Fibroblast of the conjunctiva (primary cell): ENCODE data around the gene FAM3C.

Experiments used
- DNase-seq: peaks from one replicate; pipeline ENCODE4 v3.0.0-alpha.2; 2010; ENCODE audit warnings: low read depth

The FAM3C gene

DNA sequence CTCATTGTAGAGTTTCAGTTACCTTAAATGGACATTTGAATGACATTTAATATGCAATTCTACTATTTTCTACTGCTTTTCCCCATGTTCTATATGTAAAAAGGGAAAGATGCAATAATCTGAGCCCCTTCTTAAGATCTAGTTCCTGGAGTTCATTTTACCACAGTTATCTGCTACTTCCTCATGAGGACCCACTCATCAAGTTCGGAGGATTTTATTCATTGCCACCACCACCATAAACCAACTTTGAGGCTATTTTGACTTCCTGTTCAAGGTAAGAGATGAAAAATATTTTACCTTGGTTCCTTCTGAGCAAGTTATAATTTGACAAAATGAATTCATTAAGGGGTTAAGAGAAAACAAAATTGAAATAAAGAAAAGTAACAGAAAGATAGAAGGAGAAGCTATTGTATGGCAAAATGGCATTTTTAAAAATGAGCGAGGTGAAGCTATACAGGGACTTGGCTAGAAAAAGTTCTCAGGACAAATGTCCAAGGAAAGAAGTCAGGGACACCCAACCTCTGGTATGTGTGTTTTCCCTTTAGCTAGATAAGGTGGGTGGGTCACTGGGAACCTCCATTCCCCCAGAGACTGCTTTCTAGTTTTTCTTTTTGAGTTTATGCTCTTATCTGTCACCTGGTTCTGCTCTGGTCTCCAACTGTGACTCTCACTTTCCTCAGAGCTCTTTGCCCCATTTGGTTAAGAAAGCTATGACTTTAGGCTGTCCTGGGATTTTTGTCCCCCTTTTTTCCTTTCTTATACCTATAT lies 14.9 kb upstream of the FAM3C start:
- no peak for DNase-seq

GRCh38 chr7:121406944-121407343 lies 10.8 kb upstream of the FAM3C start:
- no peak for DNase-seq

GRCh38 chr7:121406461-121406860 lies 10.4 kb upstream of the FAM3C start:
- DNase-seq: no peak

DNA sequence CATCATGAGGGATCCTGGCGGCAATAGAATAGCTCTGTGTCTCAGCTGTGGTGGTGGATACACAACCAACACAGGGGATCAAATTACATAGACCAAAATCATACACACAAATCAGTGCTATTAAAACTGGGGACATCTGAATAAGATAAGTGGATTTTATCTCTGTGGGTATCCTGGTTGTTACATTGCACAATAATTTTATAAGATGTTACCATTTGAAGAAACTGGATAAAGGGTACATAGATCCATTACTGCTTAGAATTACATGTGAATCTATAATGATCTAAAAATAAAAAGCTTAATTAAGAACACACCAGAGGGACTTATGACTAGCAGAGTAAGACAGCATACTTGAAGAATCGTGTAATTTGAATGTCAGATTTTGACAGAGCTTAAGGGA lies 8.2 kb upstream of the FAM3C start:
- no peak for DNase-seq

- no peak for DNase-seq
These were observed 6.6 kb upstream of the FAM3C start for GRCh38 chr7:121402701-121403100.

DNA sequence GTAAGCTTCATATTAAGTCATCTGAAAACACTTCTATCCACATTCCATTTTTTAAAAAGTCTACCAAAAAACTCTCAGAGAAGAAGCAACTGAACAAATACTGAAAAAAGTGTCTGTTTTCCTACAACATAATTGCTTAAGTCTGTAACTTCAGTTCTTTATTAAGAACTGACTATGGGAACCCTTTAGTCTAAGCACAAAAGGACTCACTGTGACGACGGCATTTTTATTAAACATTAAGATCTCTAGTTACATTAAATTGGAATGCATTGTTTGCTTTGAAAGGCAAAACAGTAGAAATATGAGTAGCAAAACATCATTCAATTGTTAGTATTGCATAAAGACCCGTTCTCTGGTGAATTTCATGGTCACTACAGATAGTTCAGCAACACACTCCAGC lies 5.8 kb upstream of the FAM3C start:
- DNase-seq: no peak

DNA sequence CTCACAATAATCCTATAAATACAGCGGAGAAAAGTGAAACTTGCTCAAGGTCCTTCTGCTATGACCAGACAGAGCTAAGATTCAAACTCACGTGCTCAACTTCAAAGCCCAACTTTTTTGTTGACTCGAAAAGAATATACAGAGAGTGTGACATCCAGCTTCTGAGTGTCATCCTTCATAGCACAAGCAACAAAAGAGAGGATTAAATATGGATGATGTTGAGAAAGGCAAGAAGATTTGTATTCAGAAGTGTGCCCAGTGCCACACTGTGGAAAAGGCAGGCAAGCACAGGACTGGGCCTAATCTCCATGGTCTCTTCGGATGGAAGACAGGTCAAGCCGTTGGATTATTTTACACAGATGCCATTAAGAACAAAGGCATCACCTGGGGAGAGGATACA lies 2.1 kb upstream of the FAM3C start:
- no peak for DNase-seq

DNA sequence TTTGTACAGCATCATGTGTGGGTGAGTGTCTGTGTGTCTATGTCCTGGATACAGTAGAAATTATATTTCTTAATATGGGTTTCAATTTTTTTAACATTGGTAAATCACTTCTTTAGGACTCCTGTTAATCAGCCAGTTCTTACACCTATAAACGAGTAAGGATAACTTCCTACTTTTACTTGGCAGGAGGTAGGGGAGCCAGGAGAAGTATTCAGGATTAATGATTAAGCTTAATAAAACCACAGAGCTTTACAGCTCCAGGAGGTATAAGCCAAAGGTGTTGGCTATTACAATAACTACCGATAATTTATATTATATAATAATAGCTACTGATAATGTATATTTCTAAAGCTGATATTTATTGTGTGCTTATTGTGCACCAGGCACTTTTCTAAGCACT lies 1.7 kb upstream of the FAM3C start:
- DNase-seq: no peak

- DNase-seq: no peak
These were observed 1.3 kb upstream of the FAM3C start for GRCh38 chr7:121397361-121397760.

DNA sequence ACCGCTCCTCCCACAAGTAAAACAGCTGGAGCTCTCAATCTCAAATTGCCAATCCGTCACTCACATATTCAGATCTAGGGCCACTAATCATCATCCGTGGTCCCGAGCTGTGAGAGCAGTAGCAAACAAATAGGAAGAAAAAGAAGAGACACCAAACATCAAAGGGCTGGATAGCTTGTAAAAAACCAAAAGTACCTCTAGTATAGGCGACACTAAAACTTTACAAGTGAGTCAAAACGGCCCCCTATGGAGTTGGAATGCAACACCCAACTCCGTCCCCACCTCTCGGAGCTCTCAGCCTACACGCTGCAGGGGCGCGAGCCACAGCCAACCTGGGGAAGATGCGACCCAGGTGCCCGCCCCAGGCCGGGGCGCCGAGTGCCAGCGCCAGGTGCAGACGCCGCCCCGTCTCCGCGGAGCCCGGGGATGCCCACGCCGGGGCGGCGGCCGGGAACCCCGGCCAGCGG lies 581 bp downstream of the FAM3C start:
- DNase-seq: no peak

DNA sequence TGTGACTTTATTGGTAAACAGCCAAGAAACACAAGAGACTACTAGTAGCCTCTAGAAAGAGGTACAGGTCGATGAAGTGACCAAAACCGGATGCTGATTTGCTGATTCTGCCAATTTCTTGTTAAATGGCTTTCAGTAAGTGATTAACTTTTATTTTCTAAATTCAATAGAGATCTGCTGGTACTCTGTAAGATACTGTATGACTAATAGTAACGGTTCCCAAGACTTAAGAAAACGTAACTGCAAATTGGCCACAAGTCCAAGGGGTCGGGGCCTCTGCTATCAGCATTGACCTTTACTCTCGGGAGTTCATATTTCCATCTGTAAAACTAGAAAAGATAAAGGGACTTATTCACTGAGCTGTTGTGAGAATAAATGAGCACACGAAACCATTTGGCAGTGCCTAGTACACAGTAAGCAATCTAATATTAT lies 1.4 kb downstream of the FAM3C start:
- no peak for DNase-seq

DNA sequence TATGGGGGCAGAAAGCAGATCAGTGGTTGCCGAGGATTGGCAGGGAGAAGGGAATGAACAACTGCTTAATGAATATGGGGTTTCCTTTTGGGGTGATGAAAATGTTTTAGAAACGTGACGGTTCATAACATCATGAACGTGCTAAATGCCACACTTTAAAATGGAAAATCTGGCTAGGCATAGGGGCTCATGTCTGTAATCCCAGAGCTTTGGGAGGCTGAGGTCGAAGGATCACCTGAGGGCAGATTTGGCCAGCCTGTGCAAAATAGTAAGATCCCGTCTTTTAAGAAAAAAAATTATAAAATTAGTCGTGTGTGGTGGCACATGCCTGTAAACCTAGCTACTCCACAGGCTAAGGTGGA lies 3.1 kb downstream of the FAM3C start:
- DNase-seq: no peak

GRCh38 chr7:121392277-121393004 lies 3.7 kb downstream of the FAM3C start:
- no peak for DNase-seq

DNA sequence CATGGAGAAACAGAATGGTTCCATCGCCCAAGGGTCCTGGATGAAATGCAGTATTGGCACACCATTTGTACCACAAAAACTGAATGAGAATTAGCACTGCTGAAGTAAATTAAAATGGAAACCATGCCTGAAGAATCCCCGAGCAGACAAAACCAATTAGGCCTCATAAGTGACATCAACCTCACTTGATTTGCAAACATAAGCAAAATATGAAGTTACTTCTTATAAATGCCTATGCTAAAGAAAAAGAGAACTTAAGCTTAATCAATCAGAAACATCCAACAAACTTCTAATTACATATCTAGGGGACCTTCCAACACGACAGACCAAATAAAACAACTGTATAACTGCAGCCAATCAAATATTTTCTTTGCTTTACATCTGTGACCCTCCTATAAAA lies 4.4 kb downstream of the FAM3C start:
- no peak for DNase-seq

GRCh38 chr7:121390617-121391016 lies 5.5 kb downstream of the FAM3C start:
- DNase-seq: no peak

GRCh38 chr7:121390109-121390508 lies 6.0 kb downstream of the FAM3C start:
- DNase-seq: no peak

DNA sequence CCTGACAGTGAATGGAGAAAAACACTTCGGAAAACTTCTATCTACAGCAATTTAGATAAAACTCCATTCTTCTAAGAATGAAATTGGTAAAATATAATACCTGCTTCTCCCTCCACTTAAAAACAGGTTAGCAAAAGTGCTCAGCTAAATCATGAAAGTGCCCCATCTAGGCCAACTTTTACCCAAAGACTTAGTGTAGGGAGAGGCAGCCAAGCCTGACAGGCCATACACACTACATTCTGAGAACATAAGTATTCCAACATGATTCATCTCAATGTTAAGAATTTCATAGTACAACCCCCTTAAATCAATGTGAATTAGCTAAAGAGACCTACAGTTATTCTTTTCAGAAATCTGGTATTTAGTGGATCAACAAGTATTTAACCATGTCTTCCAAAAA lies 7.2 kb downstream of the FAM3C start:
- no peak for DNase-seq

DNA sequence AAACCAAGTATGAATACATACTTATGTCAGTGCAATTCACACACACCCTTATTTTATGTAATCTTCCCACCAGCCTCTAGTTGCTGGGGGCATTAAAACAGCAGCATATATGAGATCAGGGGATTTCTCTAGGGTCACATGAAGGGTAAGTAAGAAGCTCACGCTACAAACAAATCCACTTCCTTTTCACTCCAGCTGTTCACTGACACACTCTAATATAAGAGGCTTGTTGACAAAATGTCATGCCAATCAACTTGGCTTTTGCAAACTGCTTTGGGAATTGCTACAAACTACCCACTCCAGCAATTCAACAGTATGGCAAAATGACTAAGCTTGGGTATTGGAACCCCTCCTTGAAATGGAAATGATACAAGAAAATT lies 10.3 kb downstream of the FAM3C start:
- no peak for DNase-seq

DNA sequence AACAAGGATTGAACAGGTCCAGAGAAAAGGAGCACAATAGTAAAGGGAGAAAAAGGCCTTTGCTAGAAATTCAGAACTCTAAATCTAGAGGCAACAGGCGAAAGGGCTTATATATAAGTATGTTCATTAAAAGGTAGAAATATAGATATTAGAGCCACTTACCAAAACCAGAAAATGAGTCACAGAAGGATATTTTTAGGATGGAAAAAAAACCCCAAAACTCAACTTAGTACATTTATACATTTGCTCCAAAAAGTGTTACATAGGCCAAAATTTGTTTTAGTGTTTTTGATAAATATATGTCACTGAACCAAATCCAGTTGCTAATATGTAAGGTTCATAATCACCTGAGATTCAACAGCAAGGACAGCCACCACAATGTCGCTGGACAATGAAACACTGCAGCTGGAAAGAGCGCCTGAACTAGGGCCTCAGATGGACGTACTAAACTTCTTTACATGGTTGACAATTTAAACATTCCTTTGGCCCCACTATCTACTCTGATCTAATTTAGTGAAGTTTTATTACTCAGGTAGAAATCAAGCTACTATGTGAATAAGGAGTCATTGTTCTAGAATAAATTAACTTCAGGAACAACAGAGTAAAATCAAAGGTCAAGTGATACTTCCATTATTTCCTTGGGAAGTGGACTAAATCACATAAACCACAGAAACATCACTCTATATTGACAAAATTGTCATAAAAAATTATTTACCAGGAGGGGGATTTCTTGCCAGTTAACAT lies 10.9 kb downstream of the FAM3C start:
- no peak for DNase-seq

DNA sequence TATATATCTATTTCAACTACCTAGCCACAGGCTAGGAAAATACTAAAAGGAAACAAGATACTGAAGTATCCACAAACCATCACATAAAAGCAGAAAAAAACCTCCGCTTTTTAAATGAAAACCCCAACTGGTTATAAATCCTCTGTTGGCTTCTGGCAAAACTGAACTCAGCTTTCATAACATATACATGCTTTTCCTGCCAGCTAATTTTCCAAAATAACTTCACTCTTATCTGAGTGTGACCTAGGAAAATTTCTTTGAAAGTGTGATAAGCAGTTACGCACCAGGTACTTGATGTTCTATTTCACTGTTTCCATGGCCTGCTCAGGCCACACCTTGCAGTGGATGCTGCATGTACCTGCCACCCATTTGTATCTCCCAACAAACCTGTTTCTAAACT lies 11.8 kb downstream of the FAM3C start:
- DNase-seq: no peak

- no peak for DNase-seq
These were observed 12.7 kb downstream of the FAM3C start for GRCh38 chr7:121383235-121383910.

- DNase-seq: no peak
These were observed 13.6 kb downstream of the FAM3C start for GRCh38 chr7:121382473-121382872.
